NCI-H2196 treated with DMSO at 0.1 percent for 48 hours (cell line): Measurements from ENCODE around the gene IGFLR1.

Experiments
- DNase-seq: peaks from one replicate; lab custom pipeline; 2025; ENCODE audit not compliant: unreplicated experiment; lab: John Stamatoyannopoulos, UW

Gene IGFLR1

GRCh38 chr19:35742121-35742724, at the start of gene IGFLR1:
Gene IGFLR1 (minus strand): TSS chr19:35742452. CDS start chr19:35741180, 1,272 bp downstream.
- no peak for DNase-seq

- no peak for DNase-seq
Measured at GRCh38 chr19:35791814-35792279, 49.6 kb upstream of the IGFLR1 start.

GRCh38 chr19:35790981-35791813, 48.9 kb upstream of the IGFLR1 start:
- no peak for DNase-seq

GRCh38 chr19:35789978-35790944, 48.0 kb upstream of the IGFLR1 start:
- no peak for DNase-seq

GRCh38 chr19:35789195-35789977, 47.1 kb upstream of the IGFLR1 start:
- no peak for DNase-seq

- no peak for DNase-seq
Measured at GRCh38 chr19:35788205-35788960, 46.1 kb upstream of the IGFLR1 start.

GRCh38 chr19:35787227-35787799, 45.1 kb upstream of the IGFLR1 start:
- DNase-seq = no peak

- no peak for DNase-seq
Measured at GRCh38 chr19:35786299-35787160, 44.3 kb upstream of the IGFLR1 start.

GRCh38 chr19:35785339-35785627, 43.0 kb upstream of the IGFLR1 start:
- no peak for DNase-seq

GRCh38 chr19:35784503-35785338, 42.5 kb upstream of the IGFLR1 start:
- no peak for DNase-seq

- DNase-seq = no peak
Measured at GRCh38 chr19:35783469-35784434, 41.5 kb upstream of the IGFLR1 start.

GRCh38 chr19:35782589-35782988, 40.3 kb upstream of the IGFLR1 start:
- DNase-seq = no peak

- no peak for DNase-seq
Measured at GRCh38 chr19:35781650-35782049, 39.4 kb upstream of the IGFLR1 start.

GRCh38 chr19:35780717-35781116, 38.5 kb upstream of the IGFLR1 start:
- no peak for DNase-seq

- DNase-seq = no peak
Measured at GRCh38 chr19:35780058-35780457, 37.8 kb upstream of the IGFLR1 start.

- no peak for DNase-seq
Measured at GRCh38 chr19:35779033-35779432, 36.8 kb upstream of the IGFLR1 start.

GRCh38 chr19:35777961-35778360, 35.7 kb upstream of the IGFLR1 start:
- DNase-seq = no peak
